Calu3 (cell line): Measurements from ENCODE around the gene SYNE2. TPM values are rescaled to one million over a fixed set of nuclear protein-coding genes. Genes with fewer than 3 reads are reported as not detected.
A peak's percentile ranks its signal among the peaks of the same experiment; 100 is the strongest.

Experiments used
- BruUV-seq: library from RNA; stranded (reverse); fragments of 400-500 nt; replicated peaks from 2 replicates; lab custom pipeline; 2021; lab: Mats Ljungman, UMichigan
- CTCF ChIA-PET: fragments of 300-600 bp; sonication (Branson Sonifier 250); formaldehyde crosslinking; loops from one replicate; lab custom pipeline; 2022; ENCODE audit warnings: antibody characterized with exemption; lab: Charles Lee
- DNase-seq: peaks from one replicate; pipeline ENCODE4 v3.0.0; 2022
- H3K27ac Mint-ChIP-seq: one replicate; pipeline ENCODE4 v1.8.0; 2022; ENCODE audit warnings: mixed read lengths; ENCODE audit not compliant: unreplicated experiment
- H3K27me3 Mint-ChIP-seq: one replicate; pipeline ENCODE4 v1.8.0; 2022; ENCODE audit warnings: mixed read lengths; ENCODE audit not compliant: unreplicated experiment
- H3K36me3 Mint-ChIP-seq: one replicate; pipeline ENCODE4 v1.8.0; 2022; ENCODE audit warnings: mild to moderate bottlenecking, moderate library complexity, mixed read lengths; ENCODE audit not compliant: insufficient read depth, unreplicated experiment
- H3K4me1 Mint-ChIP-seq: one replicate; pipeline ENCODE4 v1.8.0; 2022; ENCODE audit warnings: mild to moderate bottlenecking, low read depth, mixed read lengths; ENCODE audit not compliant: unreplicated experiment
- H3K4me3 Mint-ChIP-seq: one replicate; pipeline ENCODE4 v1.8.0; 2022; ENCODE audit warnings: mild to moderate bottlenecking, low read depth, moderate library complexity, mixed read lengths; ENCODE audit not compliant: unreplicated experiment
- H3K9me3 Mint-ChIP-seq: one replicate; pipeline ENCODE4 v1.8.0; 2022; ENCODE audit warnings: low read depth, mixed read lengths; ENCODE audit not compliant: unreplicated experiment
- CTCF ChIP-seq: fragments of 200-600 bp; IDR thresholded peaks from one replicate; pipeline ENCODE4 v1.8.0; 2022; ENCODE audit warnings: antibody characterized with exemption; ENCODE audit not compliant: unreplicated experiment
- intact Hi-C: fragments of 100-400 bp; cut with micrococcal nuclease; formaldehyde crosslinking; loops from one replicate; pipeline ENCODE4 v1.10.0; 2022; ENCODE audit not compliant: unreplicated experiment
- total RNA-seq: library from RNA; stranded (reverse); gene quantifications from 2 replicates; pipeline ENCODE4 v1.2.3, GENCODE V29; 2022

The SYNE2 gene
- total RNA-seq, 1 experiment from 2014 or later = 171 TPM

- Mint-ChIP-seq H3K9me3 (no peaks in the 10 kb centered on the region), H3K4me1 (peaks cover 36% of the 10 kb centered on the region), H3K4me3 (no peak overlapping the region), H3K27ac (no peak overlapping the region), H3K36me3 (no peaks in the 10 kb centered on the region), H3K27me3 (no peaks in the 10 kb centered on the region)
- no peak for DNase-seq
- no TSS peak for BruUV-seq
- no peak for TF ChIP-seq CTCF
- CTCF ChIA-PET = interaction anchor here (0.6 to 1.4 kb wide), 2 partner anchors 18 to 28 kb away, joined by 4 to 10 read pairs; no protein-coding TSS in a partner anchor
- intact Hi-C loops = no loop called here
Observed at GRCh38 chr14:63887899-63888298, 35.1 kb downstream of the SYNE2 start.

- no peak for TF ChIP-seq CTCF
- BruUV-seq = no TSS peak
- H3K4me1 Mint-ChIP-seq = peaks cover 35% of the 10 kb centered on the region
- no peak overlapping the region for H3K4me3 Mint-ChIP-seq
- H3K27me3 Mint-ChIP-seq = no peaks in the 10 kb centered on the region
- no peak for DNase-seq
- H3K9me3 Mint-ChIP-seq = no peaks in the 10 kb centered on the region
- H3K36me3 Mint-ChIP-seq = no peaks in the 10 kb centered on the region
- CTCF ChIA-PET = no interaction called here
- intact Hi-C loops = no loop called here
- H3K27ac Mint-ChIP-seq = peak overlapping the region; percentile 50
Observed at GRCh38 chr14:63890553-63890952, 37.7 kb downstream of the SYNE2 start.

- Mint-ChIP-seq H3K4me1 (peaks cover 41% of the 10 kb centered on the region), H3K27ac (peak overlapping the region; percentile 24), H3K36me3 (no peaks in the 10 kb centered on the region), H3K9me3 (no peaks in the 10 kb centered on the region), H3K27me3 (no peaks in the 10 kb centered on the region), H3K4me3 (no peak overlapping the region)
- DNase-seq = no peak
- TF ChIP-seq CTCF = no peak
- intact Hi-C loops = no loop called here
- BruUV-seq = no TSS peak
- CTCF ChIA-PET = no interaction called here
Observed at GRCh38 chr14:63891148-63891975, 38.6 kb downstream of the SYNE2 start.

DNA sequence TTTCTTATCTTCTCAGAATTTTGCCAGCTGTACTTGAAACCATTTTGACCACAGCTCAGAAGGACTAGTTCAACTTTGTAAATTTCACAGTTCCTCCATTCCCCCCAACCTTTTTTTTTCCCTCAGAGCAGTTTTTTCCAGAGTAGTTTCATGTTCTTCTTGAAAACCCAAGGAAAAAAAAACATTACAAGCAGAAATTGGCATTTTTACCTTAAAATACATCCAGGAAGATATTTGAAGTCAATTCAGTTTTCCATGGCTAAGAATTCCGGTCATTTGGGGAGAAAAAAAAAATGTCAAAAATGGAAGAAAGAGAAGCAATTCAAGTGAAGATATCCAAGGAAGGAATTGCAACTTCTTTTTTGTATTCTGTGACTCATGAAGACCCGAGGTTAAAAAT is 39.5 kb downstream of the SYNE2 start:
- H3K36me3 Mint-ChIP-seq = no peaks in the 10 kb centered on the region
- TF ChIP-seq CTCF = no peak
- H3K9me3 Mint-ChIP-seq = no peaks in the 10 kb centered on the region
- no peaks in the 10 kb centered on the region for H3K27me3 Mint-ChIP-seq
- CTCF ChIA-PET = no interaction called here
- H3K27ac Mint-ChIP-seq = no peak overlapping the region
- no TSS peak for BruUV-seq
- no peak for DNase-seq
- intact Hi-C loops = no loop called here
- H3K4me1 Mint-ChIP-seq = peaks cover 47% of the 10 kb centered on the region
- no peak overlapping the region for H3K4me3 Mint-ChIP-seq
